IPS DF 4.7 (cell line): ENCODE data around the gene NMB.
"Not testable (repeated sequence)": the region's sequence is repeated elsewhere in the genome, so short reads cannot be mapped to it uniquely, and the experiment has no call there.

Experiments
- DNase-seq: peaks from one replicate; pipeline ENCODE4 v3.0.0-alpha.2; 2013; ENCODE audit warnings: low spot score; ENCODE audit errors: extremely low read depth

NMB gene

GRCh38 chr15:84656972-84657371 lies 1.0 kb downstream of the NMB start:
- DNase-seq = no peak

GRCh38 chr15:84654689-84655453 lies 3.1 kb downstream of the NMB start:
- no peak for DNase-seq

- DNase-seq = peak; percentile 64
These were observed 3.9 kb downstream of the NMB start, which contains the start of gene WDR73 for GRCh38 chr15:84653910-84654688. Gene WDR73 (minus strand): TSS chr15:84654283. CDS start chr15:84654274, 9 bp downstream.

- no peak for DNase-seq
These were observed 4.5 kb downstream of the NMB start for GRCh38 chr15:84653584-84653909.

DNA sequence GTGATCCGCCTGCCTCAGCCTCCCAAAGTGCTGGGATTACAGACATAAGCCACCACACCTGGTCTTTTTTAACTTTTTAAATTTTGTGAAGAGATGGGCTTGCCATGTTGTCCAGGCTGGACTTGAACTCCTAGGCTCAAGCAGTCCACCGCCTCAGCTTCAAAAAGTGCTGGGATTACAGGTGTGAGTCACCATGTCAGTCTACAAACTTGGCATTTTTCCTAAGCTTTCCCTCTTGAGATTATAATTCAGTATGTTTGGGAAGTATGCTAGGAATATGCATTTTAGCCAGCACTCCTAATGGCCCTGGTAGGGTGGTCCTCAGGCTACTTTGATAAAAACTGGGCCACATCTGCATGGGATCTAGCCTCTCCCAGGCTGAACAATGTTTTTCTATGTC lies 8.3 kb downstream of the NMB start:
- no peak for DNase-seq

- DNase-seq = no peak
These were observed 9.5 kb downstream of the NMB start for GRCh38 chr15:84648539-84648938.

DNA sequence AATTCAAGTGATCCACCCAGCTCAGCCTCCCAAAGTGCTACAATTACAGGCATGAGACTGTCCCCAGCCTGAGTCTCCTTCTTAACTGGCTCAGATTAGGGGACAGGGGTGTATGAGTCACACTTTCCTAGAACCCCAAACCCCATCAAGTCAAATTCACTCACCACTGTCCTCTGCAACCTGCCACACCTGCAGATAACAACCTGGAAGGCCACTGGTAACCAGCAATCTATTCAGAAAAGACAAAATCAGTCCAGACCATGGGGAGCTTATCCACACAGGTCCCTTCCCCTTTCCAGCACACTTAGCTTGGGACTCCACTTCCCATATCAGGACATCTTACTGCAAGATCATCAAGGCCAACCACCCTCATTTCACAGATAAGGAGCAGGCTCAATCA lies 10.3 kb downstream of the NMB start:
- DNase-seq = no peak

- no peak for DNase-seq
These were observed 12.0 kb downstream of the NMB start for GRCh38 chr15:84645997-84646396.

GRCh38 chr15:84645496-84645895 lies 12.5 kb downstream of the NMB start:
- DNase-seq = no peak

DNA sequence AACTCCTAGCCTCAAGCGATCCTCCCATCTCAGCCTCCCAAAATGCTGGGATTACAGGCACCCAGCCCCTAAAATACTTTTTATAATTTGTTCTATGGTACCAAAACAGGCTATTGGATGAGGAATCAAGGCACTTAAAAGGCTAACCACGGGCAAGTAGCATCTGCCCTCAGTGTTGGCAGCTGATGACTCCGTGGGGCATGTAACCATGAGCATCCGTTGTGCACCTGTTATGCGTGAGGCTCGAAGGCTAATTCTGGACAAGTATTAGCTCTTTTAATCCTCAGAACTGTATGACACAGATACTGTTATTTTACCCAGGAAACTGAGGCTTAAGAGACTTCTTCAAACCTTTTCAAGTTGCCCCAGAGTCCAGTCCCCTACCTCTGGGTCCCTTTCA lies 14.2 kb downstream of the NMB start:
- DNase-seq = no peak

DNA sequence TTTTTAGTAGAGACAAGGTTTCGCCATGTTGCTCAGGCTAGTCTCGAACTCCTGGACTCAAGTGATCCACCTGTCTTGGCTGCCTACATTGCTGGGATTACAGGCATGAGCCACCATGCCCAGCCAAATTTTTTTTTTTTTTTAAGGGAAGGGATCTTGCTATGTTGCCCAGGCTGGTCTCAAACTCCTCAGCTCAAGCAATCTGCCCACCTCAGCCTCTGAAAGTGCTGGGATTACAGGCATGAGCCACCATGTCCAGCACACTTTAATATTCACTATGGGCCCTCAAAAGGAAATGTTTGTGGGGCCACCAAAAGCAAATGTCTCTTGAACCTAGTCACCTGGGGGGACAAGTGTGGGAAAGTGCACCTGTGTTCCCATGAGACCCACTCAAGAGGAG lies 15.4 kb downstream of the NMB start:
- DNase-seq = not testable (repeated sequence)

GRCh38 chr15:84641871-84642270 lies 16.1 kb downstream of the NMB start:
- DNase-seq = not testable (repeated sequence)

DNA sequence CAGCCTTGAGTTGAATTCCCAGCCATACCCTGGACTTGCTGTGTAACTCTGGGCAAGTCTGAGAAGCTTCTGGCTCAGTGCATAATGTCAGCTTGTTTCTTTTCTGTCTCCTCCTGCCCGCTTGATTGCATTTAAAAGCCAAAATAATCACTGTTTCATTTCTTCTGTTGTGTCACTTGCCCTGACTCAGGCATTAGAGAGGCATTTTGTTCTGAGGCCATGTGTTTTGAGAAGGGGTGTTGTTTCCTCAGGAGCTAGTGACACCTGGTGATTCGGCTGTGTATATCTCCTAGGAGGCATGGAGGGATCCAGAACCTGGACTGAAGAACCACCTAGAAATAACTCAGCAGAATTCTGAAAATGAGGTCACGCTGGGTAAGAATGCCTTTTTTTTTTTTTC lies 19.9 kb downstream of the NMB start:
- DNase-seq = no peak

DNA sequence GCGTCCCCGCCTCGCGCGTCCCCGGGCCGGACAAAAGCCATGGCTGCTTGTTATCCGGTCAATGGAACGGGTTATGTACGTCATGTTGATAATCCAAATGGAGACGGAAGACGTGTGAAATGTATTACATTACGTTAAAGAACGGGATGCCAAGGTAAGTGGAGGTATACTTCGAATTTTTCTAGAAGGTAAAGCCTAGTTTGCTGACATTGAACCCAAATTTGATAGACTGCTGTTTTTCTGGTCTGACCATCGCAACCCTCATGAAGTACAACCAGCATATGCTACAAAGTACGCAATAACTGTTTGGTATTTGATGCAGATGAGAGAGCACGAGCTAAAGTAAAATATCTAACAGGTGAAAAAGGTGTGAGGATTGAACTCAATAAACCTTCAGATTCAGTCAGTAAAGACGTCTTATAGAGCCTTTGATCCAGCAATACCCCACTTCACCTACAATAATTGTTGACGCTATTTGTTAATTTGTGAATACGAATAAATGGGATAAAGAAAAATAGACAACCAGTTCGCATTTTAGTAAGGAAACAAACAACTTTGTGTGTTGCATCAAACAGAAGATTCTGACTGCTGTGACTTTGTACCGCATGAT lies 23.7 kb downstream of the NMB start:
- no peak for DNase-seq

DNA sequence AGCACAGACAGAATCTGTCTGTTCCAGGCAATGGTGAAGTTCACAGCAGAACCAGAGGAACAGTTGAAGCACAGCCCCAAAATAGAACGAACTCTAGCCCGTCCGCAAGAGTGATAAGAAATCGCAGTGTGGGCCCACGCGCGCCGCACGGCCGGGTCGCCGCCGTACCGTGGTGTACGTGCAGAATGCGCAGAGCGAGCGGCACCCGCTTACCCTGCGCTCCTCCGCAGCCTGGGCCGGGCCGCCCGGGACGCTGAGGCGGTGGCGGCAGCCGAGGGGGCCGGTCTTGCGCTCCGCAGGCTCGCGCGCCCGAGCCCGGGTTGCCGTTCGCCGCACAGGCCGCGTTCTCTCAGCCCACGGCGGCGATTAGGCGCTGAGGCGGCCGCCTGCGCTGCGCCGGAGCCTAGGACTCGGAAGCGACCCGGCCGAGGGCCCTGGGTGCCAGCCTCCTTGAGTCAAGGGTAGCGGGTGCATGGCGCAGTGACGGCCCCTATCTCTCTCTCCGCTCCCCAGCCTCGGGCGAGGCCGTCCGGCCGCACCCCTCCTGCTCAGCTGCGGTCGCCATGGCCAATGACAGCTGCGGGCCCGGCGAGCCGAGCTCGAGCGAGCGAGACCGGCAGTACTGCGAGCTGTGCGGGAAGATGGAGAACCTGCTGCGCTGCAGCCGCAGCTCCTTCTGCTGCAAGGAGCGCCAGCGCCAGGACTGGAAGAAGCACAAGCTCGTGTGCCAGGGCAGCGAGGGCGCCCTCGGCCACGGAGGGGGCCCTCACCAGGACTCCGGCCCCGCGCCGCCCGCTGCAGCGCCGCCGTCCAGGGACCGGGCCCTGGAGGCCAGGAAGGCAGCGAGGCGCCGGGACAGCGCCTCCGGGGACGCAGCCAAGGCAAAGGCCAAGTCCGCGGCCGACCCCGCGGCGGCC lies 24.4 kb downstream of the NMB start:
- no peak for DNase-seq

DNA sequence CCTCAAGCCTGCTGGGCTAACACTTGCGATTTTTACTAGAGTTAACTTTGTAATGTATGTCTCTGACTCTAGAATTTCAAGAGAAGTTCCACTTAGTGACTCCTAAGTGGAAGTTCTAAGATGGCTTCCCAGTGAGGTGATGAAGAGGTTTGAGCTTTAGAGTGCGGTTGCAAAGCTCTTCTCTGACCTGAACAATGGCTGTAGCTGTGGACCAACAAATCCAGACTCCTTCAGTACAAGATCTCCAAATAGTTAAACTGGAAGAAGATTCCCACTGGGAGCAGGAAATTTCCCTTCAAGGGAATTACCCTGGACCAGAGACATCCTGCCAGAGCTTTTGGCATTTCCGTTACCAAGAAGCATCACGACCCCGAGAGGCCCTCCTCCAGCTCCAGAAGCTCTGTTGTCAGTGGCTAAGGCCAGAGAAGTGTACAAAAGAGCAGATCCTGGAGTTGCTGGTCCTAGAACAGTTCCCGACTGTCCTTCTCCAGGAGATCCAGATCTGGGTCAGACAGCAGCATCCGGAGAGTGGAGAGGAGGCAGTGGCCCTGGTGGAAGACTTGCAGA lies 26.2 kb downstream of the NMB start:
- DNase-seq = no peak

GRCh38 chr15:84629033-84629432 lies 29.0 kb downstream of the NMB start:
- no peak for DNase-seq

DNA sequence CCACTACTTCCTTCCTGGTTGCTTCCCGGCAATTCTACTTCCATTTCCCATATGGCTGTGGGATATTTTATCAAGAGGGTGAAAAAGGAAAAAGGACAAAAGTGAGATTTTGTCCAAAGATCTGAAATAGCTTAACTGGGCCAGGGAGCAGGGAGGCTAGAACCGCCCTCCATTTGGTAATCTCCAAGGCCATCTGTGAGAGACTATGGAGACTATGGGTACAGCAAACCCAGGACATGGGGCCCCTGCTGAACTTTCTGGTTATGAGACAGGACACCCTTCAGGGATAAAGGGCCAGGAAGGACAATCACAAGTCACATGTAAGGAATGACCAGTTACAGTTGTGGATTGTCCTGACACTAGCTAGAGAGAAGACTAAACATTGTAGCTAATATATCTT lies 32.9 kb downstream of the NMB start:
- DNase-seq = no peak

- DNase-seq = no peak
These were observed 33.6 kb downstream of the NMB start for GRCh38 chr15:84624359-84624758.

- DNase-seq = no peak
These were observed 36.5 kb downstream of the NMB start for GRCh38 chr15:84621358-84621979.

DNA sequence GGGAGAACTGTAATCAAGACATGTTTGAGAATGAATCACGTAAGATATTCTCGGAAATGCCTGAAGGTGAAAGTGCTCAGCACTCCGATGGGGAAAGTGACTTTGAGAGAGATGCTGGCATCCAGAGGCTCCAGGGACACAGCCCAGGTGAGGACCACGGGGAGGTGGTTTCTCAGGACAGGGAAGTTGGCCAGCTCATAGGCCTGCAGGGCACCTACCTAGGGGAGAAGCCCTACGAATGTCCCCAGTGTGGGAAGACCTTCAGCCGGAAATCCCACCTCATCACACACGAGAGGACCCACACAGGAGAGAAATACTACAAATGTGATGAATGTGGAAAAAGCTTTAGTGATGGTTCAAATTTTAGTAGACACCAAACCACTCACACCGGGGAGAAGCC lies 37.4 kb downstream of the NMB start:
- DNase-seq = no peak
